Activated T-cell treated with anti-CD3 and anti-CD28 coated beads for 1 hour (primary cell): Measurements from ENCODE around the gene PDIA5.

ENCODE experiments used
- DNase-seq: peaks from one replicate; pipeline ENCODE4 v3.0.0-alpha.2; 2020; ENCODE audit warnings: low read depth

Gene PDIA5

GRCh38 chr3:123169492-123169929 lies 102.7 kb downstream of the PDIA5 start:
- DNase-seq: no peak

GRCh38 chr3:123169930-123170329 lies 103.1 kb downstream of the PDIA5 start:
- no peak for DNase-seq

- no peak for DNase-seq
Observed at GRCh38 chr3:123180791-123181190, 114.0 kb downstream of the PDIA5 start.

GRCh38 chr3:123186695-123187094 lies 119.9 kb downstream of the PDIA5 start:
- DNase-seq: no peak

GRCh38 chr3:123188058-123188457 lies 121.2 kb downstream of the PDIA5 start:
- DNase-seq: no peak

- no peak for DNase-seq
Observed at GRCh38 chr3:123193448-123194101, 126.8 kb downstream of the PDIA5 start.

- DNase-seq: no peak
Observed at GRCh38 chr3:123194552-123194951, 127.7 kb downstream of the PDIA5 start.

GRCh38 chr3:123198372-123198771 lies 131.5 kb downstream of the PDIA5 start:
- no peak for DNase-seq

- no peak for DNase-seq
Observed at GRCh38 chr3:123201223-123201556, 134.4 kb downstream of the PDIA5 start.

GRCh38 chr3:123201557-123202427 lies 135.0 kb downstream of the PDIA5 start, which contains the start of gene SEC22A:
Gene SEC22A, plus strand, starts transcription at chr3:123201943. Its CDS starts 7,275 bp downstream, at chr3:123209218.
- peak; percentile 93 for DNase-seq

GRCh38 chr3:123202451-123202850 lies 135.6 kb downstream of the PDIA5 start:
- no peak for DNase-seq
